Measurements from ENCODE around the gene SMPD3. TPM values are rescaled to one million over a fixed set of nuclear protein-coding genes. Genes with fewer than 3 reads are reported as not detected.
A peak's percentile ranks its signal among the peaks of the same experiment; 100 is the strongest.

Gene SMPD3
- total and polyA plus RNA-seq, 7 donors: 0.49 to 29.7 (median 2.8) TPM

- Histone ChIP-seq H3K36me3 (no peaks in the 10 kb centered on the region), H3K27ac (no peak overlapping the region), H3K4me1 (no peaks in the 10 kb centered on the region), H3K9me3 (no peaks in the 10 kb centered on the region), H3K27me3 (no peaks in the 10 kb centered on the region), H3K4me3 (no peak overlapping the region)
- DNase-seq: no peak
- intact Hi-C loops (cut with DNase I): no loop called here
- 17 to 29% methylated on average over 6 of the region's 6 CpGs for WGBS, 2 donors
- TF ChIP-seq CTCF (IDR thresholded peaks at IDR 0.05) (peak in 2 of 4 experiments; percentile 14 to 49), EP300 (IDR thresholded peaks at IDR 0.05) (no peak)
Observed at GRCh38 chr16:68396481-68396880, 51.8 kb downstream of the SMPD3 start.

- TF ChIP-seq EP300 (IDR thresholded peaks at IDR 0.05) (no peak), POLR2A (IDR thresholded peaks at IDR 0.05) (no peak), CTCF (IDR thresholded peaks at IDR 0.05) (no peak), POLR2AphosphoS5 (IDR thresholded peaks at IDR 0.05) (no peak)
- no peak overlapping the region for H3K27ac ChIP-seq
- no peaks in the 10 kb centered on the region for H3K9me3 ChIP-seq
- H3K4me3 ChIP-seq: no peak overlapping the region
- H3K4me1 ChIP-seq: no peaks in the 10 kb centered on the region
- H3K36me3 ChIP-seq: no peaks in the 10 kb centered on the region
- whole genome bisulfite sequencing, 2 donors: 68 to 86% methylated on average over 4 of the region's 4 CpGs
- intact Hi-C loops (cut with DNase I): no loop called here
- no peak for DNase-seq
- H3K27me3 ChIP-seq: no peaks in the 10 kb centered on the region
Observed at GRCh38 chr16:68395815-68396214, 52.5 kb downstream of the SMPD3 start.

GRCh38 chr16:68395167-68395786 is 53.0 kb downstream of the SMPD3 start:
- Histone ChIP-seq H3K4me1 (no peaks in the 10 kb centered on the region), H3K27ac (no peak overlapping the region), H3K4me3 (no peak overlapping the region), H3K9me3 (no peaks in the 10 kb centered on the region), H3K27me3 (no peaks in the 10 kb centered on the region), H3K36me3 (no peaks in the 10 kb centered on the region)
- WGBS, 2 donors: 86 to 89% methylated on average over 8 of the region's 8 CpGs
- DNase-seq: no peak
- TF ChIP-seq CTCF (IDR thresholded peaks at IDR 0.05) (no peak), POLR2AphosphoS5 (IDR thresholded peaks at IDR 0.05) (no peak), EP300 (IDR thresholded peaks at IDR 0.05) (no peak), POLR2A (IDR thresholded peaks at IDR 0.05) (no peak)
- intact Hi-C loops (cut with DNase I): no loop called here

GRCh38 chr16:68393333-68393732 is 55.0 kb downstream of the SMPD3 start:
- H3K27me3 ChIP-seq: no peaks in the 10 kb centered on the region
- DNase-seq: no peak
- TF ChIP-seq CTCF (IDR thresholded peaks at IDR 0.05) (no peak), POLR2AphosphoS5 (IDR thresholded peaks at IDR 0.05) (no peak), EP300 (IDR thresholded peaks at IDR 0.05) (no peak), POLR2A (IDR thresholded peaks at IDR 0.05) (no peak)
- no peaks in the 10 kb centered on the region for H3K36me3 ChIP-seq
- WGBS, 2 donors: 94% methylated on average over 3 of the region's 3 CpGs
- no peaks in the 10 kb centered on the region for H3K9me3 ChIP-seq
- H3K4me3 ChIP-seq: no peak overlapping the region
- intact Hi-C loops (cut with DNase I): no loop called here
- H3K27ac ChIP-seq: no peak overlapping the region
- H3K4me1 ChIP-seq: no peaks in the 10 kb centered on the region

- Histone ChIP-seq H3K9me3 (no peaks in the 10 kb centered on the region), H3K27ac (no peak overlapping the region), H3K4me3 (no peak overlapping the region), H3K4me1 (no peaks in the 10 kb centered on the region), H3K27me3 (no peaks in the 10 kb centered on the region), H3K36me3 (no peaks in the 10 kb centered on the region)
- 74 to 76% methylated on average over 6 of the region's 6 CpGs for WGBS, 2 donors
- TF ChIP-seq EP300 (IDR thresholded peaks at IDR 0.05) (no peak), POLR2A (IDR thresholded peaks at IDR 0.05) (no peak), POLR2AphosphoS5 (IDR thresholded peaks at IDR 0.05) (no peak), CTCF (IDR thresholded peaks at IDR 0.05) (no peak)
- no peak for DNase-seq
- intact Hi-C loops (cut with DNase I): no loop called here
Observed at GRCh38 chr16:68389750-68390371, 58.4 kb downstream of the SMPD3 start.

Data from sigmoid colon (tissue), 7 donors.